ENCODE measurements around the gene RB1.

- TF ChIP-seq POLR2A (IDR thresholded peaks at IDR 0.05) (no peak), CTCF (IDR thresholded peaks at IDR 0.05) (no peak)
Observed at GRCh38 chr13:48344264-48344663, 40.7 kb downstream of the RB1 start.
